GM23338 (cell line): ENCODE data around the gene PGLYRP4. TPM values are rescaled to one million over a fixed set of nuclear protein-coding genes. Genes with fewer than 3 reads are reported as not detected.
A peak's percentile ranks its signal among the peaks of the same experiment; 100 is the strongest.

Source experiments
- ATAC-seq: fragments of 200-7000 bp; cut with Tn5 transposase; 3 replicates; pipeline ENCODE4 v1.9.1; 2020
- DNase-seq: peaks from one replicate; pipeline ENCODE4 v3.0.0-alpha.2; 2015; ENCODE audit warnings: low spot score
- H2AFZ ChIP-seq: fragments of 200-600 bp; sonication (generic); 2 replicates; pipeline ENCODE4 v1.8.0; 2016; ENCODE audit warnings: antibody characterized with exemption, mild to moderate bottlenecking, moderate library complexity
- H3F3A ChIP-seq: fragments of 200-600 bp; sonication (generic); replicated peaks from 2 replicates; pipeline ENCODE4 v1.8.0; 2017; ENCODE audit warnings: antibody characterized with exemption, mixed run types, low read depth
- H3K27ac ChIP-seq: fragments of 200-600 bp; sonication (generic); 2 replicates; pipeline ENCODE4 v1.6.1; 2016; ENCODE audit warnings: low read depth
- H3K27me3 ChIP-seq: fragments of 200-600 bp; sonication (generic); 2 replicates; pipeline ENCODE4 v1.8.0; 2016; ENCODE audit warnings: mild to moderate bottlenecking, mixed run types, moderate library complexity; ENCODE audit not compliant: insufficient read depth
- H3K36me3 ChIP-seq: fragments of 200-600 bp; sonication (generic); 2 replicates; pipeline ENCODE4 v1.8.0; 2016; ENCODE audit warnings: mild to moderate bottlenecking; ENCODE audit not compliant: insufficient read depth
- H3K4me1 ChIP-seq: fragments of 200-600 bp; sonication (generic); 2 replicates; pipeline ENCODE4 v1.8.0; 2016; ENCODE audit warnings: mild to moderate bottlenecking, moderate library complexity; ENCODE audit not compliant: insufficient read depth
- H3K4me2 ChIP-seq: fragments of 200-600 bp; sonication (generic); 2 replicates; pipeline ENCODE4 v1.7.1; 2017; ENCODE audit warnings: mixed run types
- H3K4me3 ChIP-seq: fragments of 200-600 bp; sonication (generic); 2 replicates; pipeline ENCODE4 v1.6.1; 2016; ENCODE audit warnings: mixed run types
- H3K79me2 ChIP-seq: fragments of 200-600 bp; sonication (generic); replicated peaks from 2 replicates; pipeline ENCODE4 v1.8.0; 2017; ENCODE audit warnings: mild to moderate bottlenecking; ENCODE audit not compliant: insufficient read depth
- H3K9me2 ChIP-seq: fragments of 200-600 bp; sonication (generic); 2 replicates; pipeline ENCODE4 v1.8.0; 2017; ENCODE audit not compliant: insufficient read depth
- H4K20me1 ChIP-seq: fragments of 200-600 bp; sonication (generic); replicated peaks from 2 replicates; pipeline ENCODE4 v1.8.0; 2017; ENCODE audit warnings: mild to moderate bottlenecking; ENCODE audit not compliant: insufficient read depth
- H3K27ac Mint-ChIP-seq: 2 replicates; pipeline ENCODE4 v1.8.0; 2020; ENCODE audit warnings: inconsistent platforms, mild to moderate bottlenecking, moderate library complexity, mixed read lengths
- H3K27me3 Mint-ChIP-seq: 3 replicates; pipeline ENCODE4 v1.8.0; 2022; ENCODE audit warnings: low read depth, mild to moderate bottlenecking, moderate library complexity, mixed read lengths, inconsistent platforms; ENCODE audit not compliant: insufficient read depth, poor library complexity
- H3K36me3 Mint-ChIP-seq: 3 replicates; pipeline ENCODE4 v1.8.0; 2021; ENCODE audit warnings: low read depth, mild to moderate bottlenecking, inconsistent platforms, moderate library complexity, mixed read lengths
- H3K4me1 Mint-ChIP-seq: 3 replicates; pipeline ENCODE4 v1.8.0; 2020; ENCODE audit warnings: mild to moderate bottlenecking, inconsistent platforms, mixed read lengths
- H3K4me3 Mint-ChIP-seq: 3 replicates; pipeline ENCODE4 v1.8.0; 2021; ENCODE audit warnings: moderate library complexity, mild to moderate bottlenecking, inconsistent platforms, mixed read lengths
- H3K9me3 Mint-ChIP-seq: 3 replicates; pipeline ENCODE4 v1.8.0; 2020; ENCODE audit warnings: moderate library complexity, mild to moderate bottlenecking, inconsistent platforms, mixed read lengths
- EZH2phosphoT487 ChIP-seq: fragments of 200-600 bp; sonication (generic); IDR thresholded peaks from one replicate; pipeline ENCODE4 v1.8.1; 2018; ENCODE audit warnings: antibody characterized with exemption; ENCODE audit not compliant: unreplicated experiment
- JUNB ChIP-seq: IDR thresholded peaks from one replicate; pipeline ENCODE4 v1.6.1; 2016; ENCODE audit warnings: antibody characterized with exemption; ENCODE audit not compliant: unreplicated experiment
- NANOG ChIP-seq: IDR thresholded peaks from 2 replicates; pipeline ENCODE4 v1.6.1; 2016; ENCODE audit warnings: antibody characterized with exemption, borderline replicate concordance
- POLR2AphosphoS5 ChIP-seq: IDR thresholded peaks from 2 replicates; pipeline ENCODE4 v1.6.1; 2016; ENCODE audit warnings: antibody characterized with exemption, low read depth
- STAT1 ChIP-seq: IDR thresholded peaks from one replicate; pipeline ENCODE4 v1.6.1; 2016; ENCODE audit warnings: antibody characterized with exemption; ENCODE audit not compliant: unreplicated experiment
- ZNF331 ChIP-seq: fragments of 250-450 bp; sonication (Bioruptor Pico); IDR thresholded peaks from 2 replicates; pipeline ENCODE4 v1.5.0; 2020; ENCODE audit warnings: low read depth, mild to moderate bottlenecking, moderate library complexity
- polyA plus RNA-seq: library from polyadenylated mRNA; unstranded; fragments of >200 nt; fragmentation: Nextera tagmentation; extraction: Ambion mirVana; gene quantifications from 2 replicates; pipeline ENCODE4 v1.2.1, GENCODE V29; 2016
- total RNA-seq: library from RNA; depleted of rRNA; stranded (reverse); fragments of >200 nt; shearing (Covaris generic); gene quantifications from 2 replicates; pipeline ENCODE4 v1.2.3, GENCODE V29; 2014
- TF ChIP-seq, protein P1 (sequence below), 2 experiments: fragments of 200-600 bp in 1 of 2; sonication (generic) in 1 of 2; conservative IDR thresholded peaks; 2 replicates each; pipeline versions ENCODE4 v1.5.1 to v1.6.1; 2016 to 2017; ENCODE audit warnings: antibody characterized with exemption in 2 of 2, low read depth in 2 of 2, mild to moderate bottlenecking in 2 of 2, moderate library complexity in 1 of 2
- TF ChIP-seq, protein P2 (sequence below): fragments of 250-450 bp; sonication (Bioruptor Pico); IDR thresholded peaks from 2 replicates; pipeline ENCODE4 v1.5.0; 2020; ENCODE audit warnings: mild to moderate bottlenecking, moderate library complexity
- TF ChIP-seq, protein P3 (sequence below): IDR thresholded peaks from 2 replicates; pipeline ENCODE4 v1.6.1; 2016; ENCODE audit warnings: antibody characterized with exemption
- TF ChIP-seq, protein P4 (sequence below): IDR thresholded peaks from one replicate; pipeline ENCODE4 v1.6.1; 2018; ENCODE audit warnings: antibody characterized with exemption; ENCODE audit not compliant: unreplicated experiment

The PGLYRP4 gene
- total and polyA plus RNA-seq, 2 experiments from 2014 or later, result not detected

DNA sequence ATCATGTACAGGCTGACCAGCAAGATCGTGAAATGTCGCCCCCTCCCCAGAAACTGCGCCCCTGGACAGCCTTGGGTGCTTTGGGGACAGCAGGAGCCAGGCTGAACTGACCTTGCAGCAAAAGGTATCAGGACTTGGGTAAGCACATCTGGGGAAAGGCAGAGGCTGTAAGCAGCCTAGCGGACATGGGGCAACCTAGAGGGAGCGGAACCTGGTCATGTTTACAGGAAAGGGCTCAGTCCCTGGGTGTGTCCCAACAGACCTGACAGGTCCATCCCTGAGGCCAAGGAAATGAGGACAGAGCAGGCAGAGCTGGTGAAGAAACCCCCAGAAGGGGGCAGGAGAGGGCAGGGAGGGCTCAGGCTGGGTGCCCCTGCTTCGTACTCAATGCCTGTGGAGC is 45.3 kb upstream of the PGLYRP4 start:
- H3K27ac Mint-ChIP-seq, result no peak overlapping the region
- no peaks in the 10 kb centered on the region for H3F3A ChIP-seq
- no peak overlapping the region for H3K27ac ChIP-seq
- H3K9me2 ChIP-seq, result no peaks in the 10 kb centered on the region
- TF ChIP-seq, protein P1, sequence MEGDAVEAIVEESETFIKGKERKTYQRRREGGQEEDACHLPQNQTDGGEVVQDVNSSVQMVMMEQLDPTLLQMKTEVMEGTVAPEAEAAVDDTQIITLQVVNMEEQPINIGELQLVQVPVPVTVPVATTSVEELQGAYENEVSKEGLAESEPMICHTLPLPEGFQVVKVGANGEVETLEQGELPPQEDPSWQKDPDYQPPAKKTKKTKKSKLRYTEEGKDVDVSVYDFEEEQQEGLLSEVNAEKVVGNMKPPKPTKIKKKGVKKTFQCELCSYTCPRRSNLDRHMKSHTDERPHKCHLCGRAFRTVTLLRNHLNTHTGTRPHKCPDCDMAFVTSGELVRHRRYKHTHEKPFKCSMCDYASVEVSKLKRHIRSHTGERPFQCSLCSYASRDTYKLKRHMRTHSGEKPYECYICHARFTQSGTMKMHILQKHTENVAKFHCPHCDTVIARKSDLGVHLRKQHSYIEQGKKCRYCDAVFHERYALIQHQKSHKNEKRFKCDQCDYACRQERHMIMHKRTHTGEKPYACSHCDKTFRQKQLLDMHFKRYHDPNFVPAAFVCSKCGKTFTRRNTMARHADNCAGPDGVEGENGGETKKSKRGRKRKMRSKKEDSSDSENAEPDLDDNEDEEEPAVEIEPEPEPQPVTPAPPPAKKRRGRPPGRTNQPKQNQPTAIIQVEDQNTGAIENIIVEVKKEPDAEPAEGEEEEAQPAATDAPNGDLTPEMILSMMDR (conservative IDR thresholded peaks at IDR 0.05; ENCODE audit: low read depth in 2 of 2), result peak; percentile 42 to 68; a peak in 3 of 4 replicates
- no peak for TF ChIP-seq EZH2phosphoT487
- H3K27me3 Mint-ChIP-seq, result peaks cover 2% of the 10 kb centered on the region
- H3K79me2 ChIP-seq, result no peaks in the 10 kb centered on the region
- no peaks in the 10 kb centered on the region for H3K36me3 ChIP-seq
- H2AFZ ChIP-seq, result no peak overlapping the region
- ATAC-seq (peak; percentile 96), DNase-seq (peak; percentile 54)
- H4K20me1 ChIP-seq, result no peaks in the 10 kb centered on the region
- no peaks in the 10 kb centered on the region for H3K9me3 Mint-ChIP-seq
- peaks cover 2% of the 10 kb centered on the region; the same call in 1 of the 3 replicates for H3K4me1 Mint-ChIP-seq
- no peak overlapping the region for H3K4me2 ChIP-seq
- no peaks in the 10 kb centered on the region for H3K4me1 ChIP-seq
- no peaks in the 10 kb centered on the region for H3K36me3 Mint-ChIP-seq
- no peak overlapping the region for H3K4me3 ChIP-seq
- no peaks in the 10 kb centered on the region for H3K27me3 ChIP-seq
- no peak overlapping the region for H3K4me3 Mint-ChIP-seq

DNA sequence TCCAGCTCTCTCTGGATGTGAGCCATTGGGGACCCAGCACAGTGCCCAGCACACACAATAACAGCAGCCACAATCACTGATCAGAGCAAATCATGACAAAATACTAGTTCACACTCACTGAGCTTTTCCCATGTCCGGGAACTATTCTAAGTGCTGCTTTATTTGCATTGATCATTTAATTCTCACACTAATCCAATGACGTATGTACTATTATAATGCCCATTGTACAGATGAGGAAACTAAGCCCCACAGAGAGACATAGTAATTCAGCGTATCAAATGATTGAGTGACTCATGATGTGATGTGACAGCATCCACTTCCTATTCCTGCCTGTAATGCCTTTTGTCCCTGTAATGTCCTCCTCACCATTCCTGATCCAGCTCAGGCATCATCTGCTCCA is 44.2 kb upstream of the PGLYRP4 start:
- no peak overlapping the region for H3K27ac Mint-ChIP-seq
- DNase-seq (no peak), ATAC-seq (no peak)
- peaks cover 2% of the 10 kb centered on the region; the same call in 1 of the 3 replicates for H3K4me1 Mint-ChIP-seq
- H3K4me3 ChIP-seq, result no peak overlapping the region
- no peaks in the 10 kb centered on the region for H3K79me2 ChIP-seq
- H3K9me3 Mint-ChIP-seq, result no peaks in the 10 kb centered on the region
- no peaks in the 10 kb centered on the region for H4K20me1 ChIP-seq
- no peaks in the 10 kb centered on the region for H3K36me3 Mint-ChIP-seq
- H3K9me2 ChIP-seq, result no peaks in the 10 kb centered on the region
- no peak overlapping the region for H3K4me2 ChIP-seq
- H3K27me3 Mint-ChIP-seq, result peaks cover 2% of the 10 kb centered on the region
- H2AFZ ChIP-seq, result no peak overlapping the region
- no peaks in the 10 kb centered on the region for H3K27me3 ChIP-seq
- H3K36me3 ChIP-seq, result no peaks in the 10 kb centered on the region
- no peaks in the 10 kb centered on the region for H3F3A ChIP-seq
- H3K4me3 Mint-ChIP-seq, result no peak overlapping the region
- H3K4me1 ChIP-seq, result no peaks in the 10 kb centered on the region
- no peak overlapping the region for H3K27ac ChIP-seq
- TF ChIP-seq JUNB, result no peak
- no peak for TF ChIP-seq NANOG
- TF ChIP-seq, protein P2, sequence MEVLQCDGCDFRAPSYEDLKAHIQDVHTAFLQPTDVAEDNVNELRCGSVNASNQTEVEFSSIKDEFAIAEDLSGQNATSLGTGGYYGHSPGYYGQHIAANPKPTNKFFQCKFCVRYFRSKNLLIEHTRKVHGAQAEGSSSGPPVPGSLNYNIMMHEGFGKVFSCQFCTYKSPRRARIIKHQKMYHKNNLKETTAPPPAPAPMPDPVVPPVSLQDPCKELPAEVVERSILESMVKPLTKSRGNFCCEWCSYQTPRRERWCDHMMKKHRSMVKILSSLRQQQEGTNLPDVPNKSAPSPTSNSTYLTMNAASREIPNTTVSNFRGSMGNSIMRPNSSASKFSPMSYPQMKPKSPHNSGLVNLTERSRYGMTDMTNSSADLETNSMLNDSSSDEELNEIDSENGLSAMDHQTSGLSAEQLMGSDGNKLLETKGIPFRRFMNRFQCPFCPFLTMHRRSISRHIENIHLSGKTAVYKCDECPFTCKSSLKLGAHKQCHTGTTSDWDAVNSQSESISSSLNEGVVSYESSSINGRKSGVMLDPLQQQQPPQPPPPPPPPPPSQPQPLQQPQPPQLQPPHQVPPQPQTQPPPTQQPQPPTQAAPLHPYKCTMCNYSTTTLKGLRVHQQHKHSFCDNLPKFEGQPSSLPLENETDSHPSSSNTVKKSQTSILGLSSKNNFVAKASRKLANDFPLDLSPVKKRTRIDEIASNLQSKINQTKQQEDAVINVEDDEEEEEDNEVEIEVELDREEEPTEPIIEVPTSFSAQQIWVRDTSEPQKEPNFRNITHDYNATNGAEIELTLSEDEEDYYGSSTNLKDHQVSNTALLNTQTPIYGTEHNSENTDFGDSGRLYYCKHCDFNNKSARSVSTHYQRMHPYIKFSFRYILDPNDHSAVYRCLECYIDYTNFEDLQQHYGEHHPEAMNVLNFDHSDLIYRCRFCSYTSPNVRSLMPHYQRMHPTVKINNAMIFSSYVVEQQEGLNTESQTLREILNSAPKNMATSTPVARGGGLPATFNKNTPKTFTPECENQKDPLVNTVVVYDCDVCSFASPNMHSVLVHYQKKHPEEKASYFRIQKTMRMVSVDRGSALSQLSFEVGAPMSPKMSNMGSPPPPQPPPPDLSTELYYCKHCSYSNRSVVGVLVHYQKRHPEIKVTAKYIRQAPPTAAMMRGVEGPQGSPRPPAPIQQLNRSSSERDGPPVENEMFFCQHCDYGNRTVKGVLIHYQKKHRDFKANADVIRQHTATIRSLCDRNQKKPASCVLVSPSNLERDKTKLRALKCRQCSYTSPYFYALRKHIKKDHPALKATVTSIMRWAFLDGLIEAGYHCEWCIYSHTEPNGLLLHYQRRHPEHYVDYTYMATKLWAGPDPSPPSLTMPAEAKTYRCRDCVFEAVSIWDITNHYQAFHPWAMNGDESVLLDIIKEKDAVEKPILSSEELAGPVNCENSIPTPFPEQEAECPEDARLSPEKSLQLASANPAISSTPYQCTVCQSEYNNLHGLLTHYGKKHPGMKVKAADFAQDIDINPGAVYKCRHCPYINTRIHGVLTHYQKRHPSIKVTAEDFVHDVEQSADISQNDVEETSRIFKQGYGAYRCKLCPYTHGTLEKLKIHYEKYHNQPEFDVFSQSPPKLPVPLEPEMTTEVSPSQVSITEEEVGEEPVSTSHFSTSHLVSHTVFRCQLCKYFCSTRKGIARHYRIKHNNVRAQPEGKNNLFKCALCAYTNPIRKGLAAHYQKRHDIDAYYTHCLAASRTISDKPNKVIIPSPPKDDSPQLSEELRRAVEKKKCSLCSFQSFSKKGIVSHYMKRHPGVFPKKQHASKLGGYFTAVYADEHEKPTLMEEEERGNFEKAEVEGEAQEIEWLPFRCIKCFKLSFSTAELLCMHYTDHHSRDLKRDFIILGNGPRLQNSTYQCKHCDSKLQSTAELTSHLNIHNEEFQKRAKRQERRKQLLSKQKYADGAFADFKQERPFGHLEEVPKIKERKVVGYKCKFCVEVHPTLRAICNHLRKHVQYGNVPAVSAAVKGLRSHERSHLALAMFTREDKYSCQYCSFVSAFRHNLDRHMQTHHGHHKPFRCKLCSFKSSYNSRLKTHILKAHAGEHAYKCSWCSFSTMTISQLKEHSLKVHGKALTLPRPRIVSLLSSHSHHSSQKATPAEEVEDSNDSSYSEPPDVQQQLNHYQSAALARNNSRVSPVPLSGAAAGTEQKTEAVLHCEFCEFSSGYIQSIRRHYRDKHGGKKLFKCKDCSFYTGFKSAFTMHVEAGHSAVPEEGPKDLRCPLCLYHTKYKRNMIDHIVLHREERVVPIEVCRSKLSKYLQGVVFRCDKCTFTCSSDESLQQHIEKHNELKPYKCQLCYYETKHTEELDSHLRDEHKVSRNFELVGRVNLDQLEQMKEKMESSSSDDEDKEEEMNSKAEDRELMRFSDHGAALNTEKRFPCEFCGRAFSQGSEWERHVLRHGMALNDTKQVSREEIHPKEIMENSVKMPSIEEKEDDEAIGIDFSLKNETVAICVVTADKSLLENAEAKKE (CRISPR knock-in tag), result no peak
- TF ChIP-seq, protein P3, sequence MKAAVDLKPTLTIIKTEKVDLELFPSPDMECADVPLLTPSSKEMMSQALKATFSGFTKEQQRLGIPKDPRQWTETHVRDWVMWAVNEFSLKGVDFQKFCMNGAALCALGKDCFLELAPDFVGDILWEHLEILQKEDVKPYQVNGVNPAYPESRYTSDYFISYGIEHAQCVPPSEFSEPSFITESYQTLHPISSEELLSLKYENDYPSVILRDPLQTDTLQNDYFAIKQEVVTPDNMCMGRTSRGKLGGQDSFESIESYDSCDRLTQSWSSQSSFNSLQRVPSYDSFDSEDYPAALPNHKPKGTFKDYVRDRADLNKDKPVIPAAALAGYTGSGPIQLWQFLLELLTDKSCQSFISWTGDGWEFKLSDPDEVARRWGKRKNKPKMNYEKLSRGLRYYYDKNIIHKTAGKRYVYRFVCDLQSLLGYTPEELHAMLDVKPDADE, result no peak
- TF ChIP-seq POLR2AphosphoS5, result no peak
- no peak for TF ChIP-seq STAT1
- TF ChIP-seq EZH2phosphoT487, result no peak
- TF ChIP-seq, protein P4, sequence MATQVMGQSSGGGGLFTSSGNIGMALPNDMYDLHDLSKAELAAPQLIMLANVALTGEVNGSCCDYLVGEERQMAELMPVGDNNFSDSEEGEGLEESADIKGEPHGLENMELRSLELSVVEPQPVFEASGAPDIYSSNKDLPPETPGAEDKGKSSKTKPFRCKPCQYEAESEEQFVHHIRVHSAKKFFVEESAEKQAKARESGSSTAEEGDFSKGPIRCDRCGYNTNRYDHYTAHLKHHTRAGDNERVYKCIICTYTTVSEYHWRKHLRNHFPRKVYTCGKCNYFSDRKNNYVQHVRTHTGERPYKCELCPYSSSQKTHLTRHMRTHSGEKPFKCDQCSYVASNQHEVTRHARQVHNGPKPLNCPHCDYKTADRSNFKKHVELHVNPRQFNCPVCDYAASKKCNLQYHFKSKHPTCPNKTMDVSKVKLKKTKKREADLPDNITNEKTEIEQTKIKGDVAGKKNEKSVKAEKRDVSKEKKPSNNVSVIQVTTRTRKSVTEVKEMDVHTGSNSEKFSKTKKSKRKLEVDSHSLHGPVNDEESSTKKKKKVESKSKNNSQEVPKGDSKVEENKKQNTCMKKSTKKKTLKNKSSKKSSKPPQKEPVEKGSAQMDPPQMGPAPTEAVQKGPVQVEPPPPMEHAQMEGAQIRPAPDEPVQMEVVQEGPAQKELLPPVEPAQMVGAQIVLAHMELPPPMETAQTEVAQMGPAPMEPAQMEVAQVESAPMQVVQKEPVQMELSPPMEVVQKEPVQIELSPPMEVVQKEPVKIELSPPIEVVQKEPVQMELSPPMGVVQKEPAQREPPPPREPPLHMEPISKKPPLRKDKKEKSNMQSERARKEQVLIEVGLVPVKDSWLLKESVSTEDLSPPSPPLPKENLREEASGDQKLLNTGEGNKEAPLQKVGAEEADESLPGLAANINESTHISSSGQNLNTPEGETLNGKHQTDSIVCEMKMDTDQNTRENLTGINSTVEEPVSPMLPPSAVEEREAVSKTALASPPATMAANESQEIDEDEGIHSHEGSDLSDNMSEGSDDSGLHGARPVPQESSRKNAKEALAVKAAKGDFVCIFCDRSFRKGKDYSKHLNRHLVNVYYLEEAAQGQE, result no peak
- no peak for TF ChIP-seq ZNF331 (CRISPR knock-in tag)
